Panc1 (cell line): ENCODE measurements around the gene CHST9.

Experiments used
- CTCF ChIP-seq: fragments of 450-650 bp; IDR thresholded peaks from 2 replicates; pipeline ENCODE4 v1.5.1; 2017; ENCODE audit warnings: mild to moderate bottlenecking
- TF ChIP-seq, protein P1 (sequence below), 2 experiments: IDR thresholded peaks; 2 replicates each; pipeline ENCODE4 v1.6.1; 2011 to 2012; ENCODE audit warnings: low read depth in 2 of 2, control low read depth in 1 of 2, low read length in 1 of 2, mild to moderate bottlenecking in 1 of 2, moderate library complexity in 1 of 2; ENCODE audit not compliant: insufficient read depth in 1 of 2

- no peak for TF ChIP-seq CTCF
- TF ChIP-seq, protein P1, sequence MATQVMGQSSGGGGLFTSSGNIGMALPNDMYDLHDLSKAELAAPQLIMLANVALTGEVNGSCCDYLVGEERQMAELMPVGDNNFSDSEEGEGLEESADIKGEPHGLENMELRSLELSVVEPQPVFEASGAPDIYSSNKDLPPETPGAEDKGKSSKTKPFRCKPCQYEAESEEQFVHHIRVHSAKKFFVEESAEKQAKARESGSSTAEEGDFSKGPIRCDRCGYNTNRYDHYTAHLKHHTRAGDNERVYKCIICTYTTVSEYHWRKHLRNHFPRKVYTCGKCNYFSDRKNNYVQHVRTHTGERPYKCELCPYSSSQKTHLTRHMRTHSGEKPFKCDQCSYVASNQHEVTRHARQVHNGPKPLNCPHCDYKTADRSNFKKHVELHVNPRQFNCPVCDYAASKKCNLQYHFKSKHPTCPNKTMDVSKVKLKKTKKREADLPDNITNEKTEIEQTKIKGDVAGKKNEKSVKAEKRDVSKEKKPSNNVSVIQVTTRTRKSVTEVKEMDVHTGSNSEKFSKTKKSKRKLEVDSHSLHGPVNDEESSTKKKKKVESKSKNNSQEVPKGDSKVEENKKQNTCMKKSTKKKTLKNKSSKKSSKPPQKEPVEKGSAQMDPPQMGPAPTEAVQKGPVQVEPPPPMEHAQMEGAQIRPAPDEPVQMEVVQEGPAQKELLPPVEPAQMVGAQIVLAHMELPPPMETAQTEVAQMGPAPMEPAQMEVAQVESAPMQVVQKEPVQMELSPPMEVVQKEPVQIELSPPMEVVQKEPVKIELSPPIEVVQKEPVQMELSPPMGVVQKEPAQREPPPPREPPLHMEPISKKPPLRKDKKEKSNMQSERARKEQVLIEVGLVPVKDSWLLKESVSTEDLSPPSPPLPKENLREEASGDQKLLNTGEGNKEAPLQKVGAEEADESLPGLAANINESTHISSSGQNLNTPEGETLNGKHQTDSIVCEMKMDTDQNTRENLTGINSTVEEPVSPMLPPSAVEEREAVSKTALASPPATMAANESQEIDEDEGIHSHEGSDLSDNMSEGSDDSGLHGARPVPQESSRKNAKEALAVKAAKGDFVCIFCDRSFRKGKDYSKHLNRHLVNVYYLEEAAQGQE (IDR thresholded peaks at IDR 0.05; ENCODE audit: insufficient read depth in 1 of 2, low read depth in 2 of 2, low read length in 1 of 2), result no peak
Measured at GRCh38 chr18:26978812-26979341, 206.2 kb downstream of the CHST9 start.
